HG02623 (cell line): Measurements from ENCODE around the gene TRIM38.
"Not testable (repeated sequence)": the region's sequence is repeated elsewhere in the genome, so short reads cannot be mapped to it uniquely, and the experiment has no call there.

Experiments used
- ATAC-seq: cut with Tn5 transposase; IDR thresholded peaks from one replicate; pipeline ENCODE4 v1.9.1; 2021; ENCODE audit warnings: moderate library complexity; ENCODE audit not compliant: unreplicated experiment

Gene TRIM38

GRCh38 chr6:25968769-25969168 lies 6.2 kb downstream of the TRIM38 start:
- no peak for ATAC-seq

DNA sequence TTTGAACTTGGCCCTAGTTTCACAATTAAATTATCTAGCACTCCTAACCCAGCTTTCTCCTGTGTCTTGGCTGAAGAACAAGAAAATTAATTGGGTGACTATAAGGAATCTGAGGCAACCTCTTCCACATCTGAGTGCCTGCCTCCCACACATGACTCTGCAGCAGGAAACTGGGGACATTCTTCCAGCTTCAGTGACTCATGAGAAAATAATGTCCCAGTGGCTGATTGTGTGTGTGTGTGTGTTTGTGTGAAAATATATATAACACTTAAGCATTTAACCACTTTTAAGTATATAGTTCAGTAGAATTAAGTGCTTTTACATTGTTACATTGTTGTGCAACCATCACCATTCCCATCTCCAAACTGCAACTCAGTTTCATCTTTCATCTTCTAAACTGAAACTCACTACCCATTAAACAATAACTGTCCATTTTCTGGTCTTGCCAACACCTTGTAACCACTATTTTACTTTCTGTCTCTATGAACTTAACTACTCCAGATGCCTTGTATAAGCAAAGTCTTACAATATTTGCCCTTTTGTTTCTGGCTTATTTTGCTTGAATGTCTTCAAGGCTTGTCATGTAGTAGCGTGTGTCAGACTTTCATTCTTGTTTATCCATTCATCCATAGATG lies 8.7 kb downstream of the TRIM38 start:
- ATAC-seq = no peak

GRCh38 chr6:25972128-25972527 lies 9.5 kb downstream of the TRIM38 start:
- ATAC-seq = no peak

GRCh38 chr6:25972902-25973301 lies 10.3 kb downstream of the TRIM38 start:
- no peak for ATAC-seq

DNA sequence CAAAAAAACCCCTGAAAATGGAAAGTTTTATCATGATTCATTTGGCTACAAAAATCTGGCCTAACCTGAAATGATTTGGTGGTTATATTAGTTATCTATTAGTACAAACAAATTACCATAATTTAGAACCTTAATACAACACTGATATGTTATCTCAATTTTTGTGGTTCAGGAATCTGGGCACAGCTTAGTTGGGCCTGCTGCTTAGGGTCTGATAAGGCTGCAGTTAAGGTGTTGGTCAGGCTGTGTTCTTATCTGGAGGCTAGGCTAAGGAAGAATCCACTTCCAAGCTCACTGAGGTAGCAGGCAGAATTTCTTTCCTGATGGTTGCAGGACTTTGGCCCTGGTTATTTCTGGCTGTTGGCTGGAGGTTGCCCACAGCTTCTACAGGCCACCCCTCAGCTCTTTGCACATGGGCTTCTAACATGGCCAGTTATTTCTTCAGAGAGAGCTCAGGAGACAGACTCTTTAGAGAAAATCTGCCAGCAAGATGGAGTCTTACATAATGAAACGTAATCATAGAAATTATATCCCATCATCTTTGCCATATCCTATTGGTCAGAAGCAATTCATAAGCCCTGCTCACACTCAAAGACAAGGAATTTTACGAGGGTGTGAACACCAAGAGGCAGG lies 11.4 kb downstream of the TRIM38 start:
- ATAC-seq = no peak

GRCh38 chr6:25975923-25976560 lies 13.4 kb downstream of the TRIM38 start:
- no peak for ATAC-seq

- ATAC-seq = no peak
Measured at GRCh38 chr6:25980935-25981334, 18.3 kb downstream of the TRIM38 start.

DNA sequence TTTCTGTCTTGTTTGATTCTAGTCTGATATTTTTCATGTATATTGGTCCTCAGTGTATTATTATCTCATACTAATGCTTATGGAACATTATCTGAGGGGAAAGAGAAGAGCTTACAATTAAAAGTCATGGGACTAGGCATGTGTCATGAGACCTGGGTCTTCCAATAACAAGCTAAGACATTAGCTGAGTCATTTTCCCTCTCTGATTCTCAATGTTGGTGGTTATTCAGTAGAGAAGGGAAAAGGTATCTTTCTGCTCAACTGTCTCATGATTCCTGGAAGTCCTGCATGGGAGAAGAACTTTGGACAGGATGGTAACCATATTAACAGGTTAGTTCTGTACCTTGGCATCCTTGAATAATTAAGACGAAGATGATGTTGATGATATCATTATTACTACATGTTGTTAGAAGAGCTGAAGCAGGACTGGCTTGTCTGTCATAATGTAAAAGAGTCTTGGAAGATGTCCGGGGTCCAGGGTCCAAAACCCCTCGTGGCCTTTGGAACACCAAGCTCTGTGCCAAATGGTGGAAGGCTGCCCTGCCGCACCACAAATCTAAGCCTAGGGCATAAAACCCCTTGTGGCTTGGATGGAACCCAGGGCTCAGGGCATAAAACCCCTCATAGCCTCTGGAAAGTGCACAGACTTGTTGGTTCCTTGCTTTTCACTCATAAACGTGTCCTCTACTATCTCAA lies 19.1 kb downstream of the TRIM38 start:
- ATAC-seq = no peak

GRCh38 chr6:25984265-25984664 lies 21.7 kb downstream of the TRIM38 start:
- ATAC-seq = no peak

DNA sequence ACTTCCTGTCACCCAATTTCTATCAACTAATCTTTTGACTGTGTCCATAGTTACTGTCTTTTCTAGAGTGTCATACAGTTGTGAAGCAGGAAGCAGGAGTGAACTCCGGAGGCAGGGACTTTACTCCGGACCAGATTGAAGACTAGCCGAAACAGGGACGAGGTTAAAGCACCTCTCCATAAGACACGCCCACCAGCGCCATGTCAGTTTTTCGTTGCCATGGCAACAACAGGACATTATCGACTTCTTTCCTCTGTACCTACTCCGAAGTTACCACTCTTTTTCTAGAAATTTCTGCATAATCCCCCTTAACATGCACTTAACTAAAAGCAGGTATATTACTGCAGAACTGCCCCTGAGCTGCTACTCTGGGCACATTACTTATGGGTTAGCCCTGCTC lies 25.2 kb downstream of the TRIM38 start:
- no peak for ATAC-seq

DNA sequence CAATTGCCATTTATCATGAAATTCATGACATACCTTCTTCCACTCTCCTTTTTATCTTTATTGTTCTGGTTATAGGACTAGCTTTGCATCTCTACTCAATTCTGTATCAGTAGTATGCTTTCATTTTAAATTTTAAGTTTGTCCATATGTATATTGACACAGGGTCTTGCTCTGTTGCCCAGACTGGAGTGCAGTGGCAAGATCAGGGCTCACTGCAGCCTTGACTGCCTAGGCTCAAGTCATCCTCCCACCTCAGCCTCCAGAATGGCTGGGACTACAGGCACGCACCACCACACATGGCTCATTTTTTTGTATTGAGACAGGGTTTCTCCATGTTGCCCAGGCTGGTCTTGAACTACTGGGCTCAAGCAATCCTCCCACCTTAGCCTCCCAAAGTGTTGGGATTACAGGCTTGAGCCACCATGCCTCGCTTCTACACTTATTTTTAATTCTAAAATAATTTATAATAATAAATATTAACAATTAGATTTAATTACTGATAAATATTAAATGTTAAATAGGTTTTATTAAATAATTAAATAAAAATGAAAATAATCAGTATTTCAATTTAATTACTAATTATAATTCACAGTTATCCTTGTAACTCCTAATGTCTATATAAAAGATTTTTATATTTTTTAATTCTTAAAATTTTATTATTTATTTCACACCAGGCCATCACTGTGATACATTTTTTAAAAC lies 27.7 kb downstream of the TRIM38 start:
- no peak for ATAC-seq

DNA sequence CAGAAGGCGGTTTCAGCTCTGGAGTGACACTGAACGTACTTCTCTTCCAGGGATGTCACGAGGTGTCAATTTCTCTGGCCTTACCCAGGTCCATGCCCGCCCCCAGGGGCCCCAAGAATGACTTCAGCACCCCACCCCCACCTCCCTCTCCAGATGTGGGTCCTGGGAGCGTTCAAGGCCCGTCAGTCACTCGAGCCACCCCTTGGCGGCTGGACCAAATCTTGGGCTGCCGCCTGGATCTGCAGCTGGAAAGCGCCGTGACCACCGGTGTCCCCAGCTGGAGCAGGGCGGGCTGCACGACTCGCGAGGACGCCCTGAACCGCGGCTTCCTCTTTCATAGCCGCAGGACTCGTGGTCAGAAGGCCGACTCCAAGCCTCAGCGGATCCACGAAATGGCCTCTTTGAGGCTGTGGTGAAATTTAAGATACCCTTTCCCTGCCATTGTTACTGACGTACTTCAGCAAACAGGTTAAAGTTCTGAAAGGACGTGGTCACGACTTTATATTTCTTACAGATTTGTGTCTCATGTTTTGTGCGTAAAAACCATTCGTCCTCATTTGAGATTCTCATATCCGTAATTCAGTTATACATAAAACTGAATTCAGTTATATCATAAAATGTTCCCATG lies 29.3 kb downstream of the TRIM38 start:
- ATAC-seq = peak; percentile 35

GRCh38 chr6:25992413-25993340 lies 30.1 kb downstream of the TRIM38 start:
- ATAC-seq = peak; percentile 83

GRCh38 chr6:25993341-25993684 lies 30.7 kb downstream of the TRIM38 start:
- ATAC-seq = not testable (repeated sequence)

DNA sequence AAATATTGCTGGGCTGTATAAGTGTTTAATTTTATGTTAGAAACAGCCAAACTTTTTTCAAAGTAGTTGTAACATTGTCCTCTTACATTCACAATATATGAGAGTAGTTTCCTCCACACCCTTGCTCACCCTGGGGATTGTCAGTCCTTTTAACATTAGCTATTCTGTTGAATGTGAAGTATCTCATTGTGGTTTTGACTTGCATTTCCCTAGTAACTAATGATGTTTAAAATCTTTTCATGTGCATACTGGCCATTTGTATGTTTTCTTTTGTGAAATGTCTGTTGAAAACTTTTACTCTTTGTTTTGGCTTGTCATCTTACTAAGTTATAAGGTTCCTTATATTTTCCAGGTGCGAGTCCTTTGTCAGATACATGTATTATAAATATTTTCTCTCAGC lies 32.9 kb downstream of the TRIM38 start:
- ATAC-seq = no peak

DNA sequence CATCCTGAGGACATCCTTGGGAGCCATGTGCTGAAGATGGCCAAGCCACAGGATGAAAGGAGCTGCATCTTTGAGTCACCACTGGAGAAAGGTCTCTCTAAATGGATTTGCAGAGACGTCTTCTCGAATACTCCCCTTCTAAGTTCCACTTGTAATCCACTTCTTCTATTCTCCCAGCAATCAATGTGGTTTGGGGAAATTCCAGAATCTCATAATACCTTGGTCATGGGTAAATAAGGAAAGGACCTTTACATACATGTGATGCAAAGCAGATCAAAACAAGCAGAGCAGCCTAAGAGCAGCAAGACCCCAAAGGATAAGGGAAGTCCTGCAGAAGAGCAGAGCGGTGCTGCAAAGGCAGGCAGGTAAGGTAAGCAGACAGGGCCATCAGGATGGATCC lies 35.3 kb downstream of the TRIM38 start:
- no peak for ATAC-seq

DNA sequence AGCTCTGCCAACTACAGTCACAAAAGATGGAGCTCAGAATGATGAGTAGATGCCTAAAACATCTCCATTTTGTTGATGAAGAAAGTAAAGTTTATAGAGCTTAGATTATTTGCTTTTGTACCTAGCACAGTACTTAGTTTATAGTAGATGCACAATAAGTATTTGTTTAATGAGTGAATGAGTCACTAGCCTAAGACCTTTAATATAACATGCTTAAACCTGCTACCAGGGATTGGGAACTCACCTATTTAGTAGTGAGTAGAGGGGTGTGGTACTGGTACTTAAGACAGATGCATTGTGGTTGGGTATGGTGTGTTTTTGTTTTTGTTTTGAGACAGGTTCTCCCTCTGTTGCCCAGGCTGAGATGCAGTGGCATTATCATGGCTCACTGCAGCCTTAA lies 35.8 kb downstream of the TRIM38 start:
- ATAC-seq = no peak

DNA sequence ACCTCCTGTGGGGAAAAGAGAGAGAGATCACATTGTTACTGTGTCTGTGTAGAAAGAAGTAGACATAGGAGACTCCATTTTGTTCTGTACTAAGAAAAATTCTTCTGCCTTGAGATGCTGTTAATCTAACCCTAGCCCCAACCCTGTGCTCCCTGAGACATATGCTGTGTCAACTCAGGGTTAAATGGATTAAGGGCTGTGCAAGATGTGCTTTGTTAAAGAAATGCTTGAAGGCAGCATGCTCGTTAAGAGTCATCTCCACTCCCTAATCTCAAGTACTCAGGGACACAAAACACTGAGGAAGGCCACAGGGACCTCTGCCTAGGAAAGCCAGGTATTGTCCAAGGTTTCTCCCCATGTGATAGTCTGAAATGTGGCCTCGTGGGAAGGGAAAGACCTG lies 36.6 kb downstream of the TRIM38 start:
- not testable (repeated sequence) for ATAC-seq

- ATAC-seq = no peak
Measured at GRCh38 chr6:26000366-26001144, 38.0 kb downstream of the TRIM38 start.
